ENCODE results near the gene SP7.
A peak's percentile ranks its signal among the peaks of the same experiment; 100 is the strongest.

SP7 gene

DNA sequence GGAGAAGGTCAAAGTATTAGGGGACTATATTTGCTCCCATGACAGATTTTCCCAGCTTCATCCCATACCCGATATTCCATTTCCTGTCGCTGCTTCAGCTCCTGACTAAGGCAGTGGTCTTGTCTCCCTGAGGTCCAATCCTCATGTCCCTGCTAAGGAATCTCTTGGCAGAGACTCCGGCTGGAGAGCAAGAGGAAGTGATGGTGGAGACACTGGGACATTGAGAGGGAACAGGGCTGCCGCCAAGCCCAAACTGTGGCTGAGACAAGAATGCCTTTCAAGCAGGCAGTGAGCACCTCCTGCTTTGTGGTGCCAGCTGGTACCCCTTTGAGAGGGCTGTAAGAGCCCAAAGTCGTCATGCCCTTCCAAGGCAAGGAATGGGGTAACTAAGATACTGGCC is 5.5 kb downstream of the SP7 start:
- TF ChIP-seq, protein P1, sequence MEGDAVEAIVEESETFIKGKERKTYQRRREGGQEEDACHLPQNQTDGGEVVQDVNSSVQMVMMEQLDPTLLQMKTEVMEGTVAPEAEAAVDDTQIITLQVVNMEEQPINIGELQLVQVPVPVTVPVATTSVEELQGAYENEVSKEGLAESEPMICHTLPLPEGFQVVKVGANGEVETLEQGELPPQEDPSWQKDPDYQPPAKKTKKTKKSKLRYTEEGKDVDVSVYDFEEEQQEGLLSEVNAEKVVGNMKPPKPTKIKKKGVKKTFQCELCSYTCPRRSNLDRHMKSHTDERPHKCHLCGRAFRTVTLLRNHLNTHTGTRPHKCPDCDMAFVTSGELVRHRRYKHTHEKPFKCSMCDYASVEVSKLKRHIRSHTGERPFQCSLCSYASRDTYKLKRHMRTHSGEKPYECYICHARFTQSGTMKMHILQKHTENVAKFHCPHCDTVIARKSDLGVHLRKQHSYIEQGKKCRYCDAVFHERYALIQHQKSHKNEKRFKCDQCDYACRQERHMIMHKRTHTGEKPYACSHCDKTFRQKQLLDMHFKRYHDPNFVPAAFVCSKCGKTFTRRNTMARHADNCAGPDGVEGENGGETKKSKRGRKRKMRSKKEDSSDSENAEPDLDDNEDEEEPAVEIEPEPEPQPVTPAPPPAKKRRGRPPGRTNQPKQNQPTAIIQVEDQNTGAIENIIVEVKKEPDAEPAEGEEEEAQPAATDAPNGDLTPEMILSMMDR (IDR thresholded peaks at IDR 0.05): no peak

DNA sequence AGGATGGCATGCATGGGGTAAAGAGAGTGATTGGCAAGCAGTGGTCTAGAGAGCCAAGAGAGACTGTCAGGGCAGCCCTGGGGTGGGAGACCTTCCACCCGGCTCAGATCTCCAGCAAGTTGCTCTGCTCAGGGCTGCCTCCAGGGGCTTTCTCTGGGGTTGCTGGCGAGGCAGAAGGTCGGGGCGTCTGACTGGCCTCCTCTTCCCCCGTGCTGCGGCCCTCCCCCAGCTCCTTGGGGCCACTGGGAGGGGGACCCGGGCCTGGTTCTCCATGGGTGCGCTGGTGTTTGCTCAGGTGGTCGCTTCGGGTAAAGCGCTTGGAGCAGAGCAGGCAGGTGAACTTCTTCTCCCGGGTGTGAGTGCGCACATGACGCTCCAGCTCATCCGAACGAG is 8.1 kb downstream of the SP7 start:
- TF ChIP-seq, protein P1 (IDR thresholded peaks at IDR 0.05): no peak

- TF ChIP-seq, protein P1 (IDR thresholded peaks at IDR 0.05): peak; percentile 22; the same call in 1 of the 2 replicates
Observed at GRCh38 chr12:53327435-53328042, 8.6 kb downstream of the SP7 start.

DNA sequence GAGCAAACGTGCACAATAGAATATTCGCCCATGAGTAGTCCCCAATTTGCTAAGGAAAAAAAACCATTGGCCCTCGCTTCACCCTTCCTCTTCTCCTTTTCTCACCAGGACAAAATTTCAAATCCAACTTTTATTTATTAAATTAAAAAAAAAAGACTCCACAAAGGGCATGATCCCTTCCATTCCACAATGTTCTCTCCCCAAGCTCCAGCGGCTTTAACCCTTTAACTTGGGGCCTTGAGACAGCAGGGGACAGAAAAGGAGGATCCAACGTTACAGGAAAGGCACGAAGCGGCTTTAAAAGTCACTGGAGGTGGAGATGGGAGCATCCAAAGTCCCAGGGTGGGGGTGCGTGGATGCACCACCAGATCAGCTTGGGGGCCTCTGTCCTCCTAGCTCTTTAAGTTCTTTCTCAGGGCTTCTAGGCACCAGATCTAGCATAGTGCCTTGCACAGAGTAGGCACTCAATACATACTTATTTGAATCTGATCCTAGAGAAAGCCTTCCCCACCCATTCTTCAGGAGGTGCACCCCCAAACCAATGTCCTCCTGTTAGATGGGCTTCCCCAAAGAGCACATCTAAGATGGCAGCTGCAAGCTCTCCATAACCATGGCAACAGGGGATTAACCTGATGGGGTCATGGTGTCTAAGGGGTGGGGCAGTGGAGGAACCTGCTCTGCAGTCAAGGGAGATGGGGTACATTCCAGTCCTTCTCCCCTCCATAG is 9.5 kb downstream of the SP7 start:
- TF ChIP-seq, protein P1 (IDR thresholded peaks at IDR 0.05): no peak

- TF ChIP-seq, protein P1 (IDR thresholded peaks at IDR 0.05): no peak
Observed at GRCh38 chr12:53325511-53326061, 10.6 kb downstream of the SP7 start.

GRCh38 chr12:53324779-53325510 is 11.2 kb downstream of the SP7 start:
- TF ChIP-seq, protein P1 (IDR thresholded peaks at IDR 0.05): peak; percentile 77

GRCh38 chr12:53324113-53324778 is 11.9 kb downstream of the SP7 start:
- TF ChIP-seq, protein P1 (IDR thresholded peaks at IDR 0.05): no peak
